H1 (cell line): ENCODE results near the gene FGGY. TPM values are rescaled to one million over a fixed set of nuclear protein-coding genes. Genes with fewer than 3 reads are reported as not detected.

Experiments used
- CTCF ChIA-PET: fragments of 300-600 bp; sonication (Branson Sonifier 250); formaldehyde crosslinking; loops from one replicate; lab custom pipeline; 2021; ENCODE audit not compliant: partially characterized antibody; lab: Charles Lee
- POLR2A ChIA-PET: fragments of 300-600 bp; sonication (Branson Sonifier 250); formaldehyde crosslinking; loops from one replicate; lab custom pipeline; 2021; ENCODE audit warnings: inconsistent platforms; ENCODE audit not compliant: partially characterized antibody; lab: Charles Lee
- DNase-seq, 2 experiments: peaks; one replicate each; pipeline versions ENCODE4 v3.0.0 to v3.0.0-alpha.2; 2010 to 2022; ENCODE audit warnings: low spot score in 2 of 2, low read depth in 1 of 2, mixed read lengths in 1 of 2
- FAIRE-seq: peaks from 2 replicates; lab custom pipeline; 2011; peaks lifted over from hg19 to GRCh38; lab: Jason Lieb, UNC
- H2AFZ ChIP-seq: 2 replicates; pipeline ENCODE4 v1.8.1; 2012; ENCODE audit warnings: low read length, inconsistent platforms
- H2AK5ac ChIP-seq: 2 replicates; pipeline ENCODE4 v1.6.1; 2013; ENCODE audit warnings: low read depth, low read length
- H2BK120ac ChIP-seq: replicated peaks from 2 replicates; pipeline ENCODE3; 2013; ENCODE audit warnings: low read depth, low read length, inconsistent platforms
- H2BK12ac ChIP-seq: 2 replicates; pipeline ENCODE4 v1.6.1; 2013; ENCODE audit warnings: low read depth, low read length
- H2BK15ac ChIP-seq: 2 replicates; pipeline ENCODE4 v1.6.1; 2013; ENCODE audit warnings: low read length
- H2BK20ac ChIP-seq: 2 replicates; pipeline ENCODE4 v1.6.1; 2013; ENCODE audit warnings: low read length
- H2BK5ac ChIP-seq: 2 replicates; pipeline ENCODE4 v1.6.1; 2013; ENCODE audit warnings: low read depth, low read length
- H3K14ac ChIP-seq: 2 replicates; pipeline ENCODE4 v1.6.1; 2013; ENCODE audit warnings: inconsistent platforms; ENCODE audit not compliant: insufficient read length
- H3K18ac ChIP-seq: 2 replicates; pipeline ENCODE4 v1.6.1; 2013; ENCODE audit warnings: low read length; ENCODE audit errors: extremely low read depth
- H3K23ac ChIP-seq: 2 replicates; pipeline ENCODE4 v1.6.1; 2013; ENCODE audit warnings: inconsistent platforms; ENCODE audit not compliant: insufficient read length
- H3K23me2 ChIP-seq: 2 replicates; pipeline ENCODE4 v1.6.1; 2013; ENCODE audit warnings: low read depth, low read length
- H3K27ac ChIP-seq: 2 replicates; pipeline ENCODE4 v1.6.1; 2011; ENCODE audit warnings: low read depth, low read length, inconsistent platforms
- H3K27me3 ChIP-seq, 4 experiments: replicated peaks in 1 of 4; 1 replicate in 1 of 4; 2 replicates in 3 of 4; pipeline versions ENCODE4 v1.6.1 to v1.8.1; 2011 to 2013; ENCODE audit warnings: low read length in 3 of 4, mild to moderate bottlenecking in 3 of 4, inconsistent platforms in 2 of 4, mixed read lengths in 2 of 4, moderate library complexity in 1 of 4; ENCODE audit not compliant: control insufficient read depth in 3 of 4, insufficient read depth in 3 of 4; ENCODE audit errors: extremely low read depth in 1 of 4
- H3K36me3 ChIP-seq, 4 experiments: 2 replicates each; pipeline versions ENCODE4 v1.6.1 to v1.8.1; 2011 to 2013; ENCODE audit warnings: mild to moderate bottlenecking in 4 of 4, low read length in 3 of 4, moderate library complexity in 2 of 4, control low read depth in 1 of 4, inconsistent platforms in 1 of 4; ENCODE audit not compliant: insufficient read depth in 4 of 4, control insufficient read depth in 2 of 4
- H3K4ac ChIP-seq: replicated peaks from 2 replicates; pipeline ENCODE3; 2013; ENCODE audit warnings: low read length, low read depth, mixed read lengths, inconsistent platforms; ENCODE audit not compliant: insufficient read length
- H3K4me1 ChIP-seq, 4 experiments: replicated peaks in 1 of 4; 1 replicate in 1 of 4; 2 replicates in 3 of 4; pipeline versions ENCODE4 v1.6.1 to v1.8.1; 2011 to 2013; ENCODE audit warnings: low read length in 3 of 4, inconsistent platforms in 2 of 4, mixed read lengths in 1 of 4; ENCODE audit not compliant: insufficient read depth in 4 of 4, control insufficient read depth in 3 of 4
- H3K4me2 ChIP-seq, 2 experiments: 2 replicates each; pipeline versions ENCODE4 v1.6.1 to v1.8.1; 2011 to 2013; ENCODE audit warnings: low read depth in 2 of 2, low read length in 2 of 2, control low read depth in 1 of 2, inconsistent platforms in 1 of 2, mild to moderate bottlenecking in 1 of 2; ENCODE audit not compliant: insufficient read depth in 1 of 2
- H3K4me3 ChIP-seq, 4 experiments: fragments of 200-600, 300-600 bp in 1 of 4; sonication (generic), shearing (Covaris generic), sonication (Bioruptor Twin) in 1 of 4; 2 replicates each; pipeline versions ENCODE4 v1.5.1 to v1.8.1; 2011 to 2016; ENCODE audit warnings: low read length in 4 of 4, low read depth in 3 of 4, control low read depth in 2 of 4, inconsistent platforms in 2 of 4, mild to moderate bottlenecking in 2 of 4, mixed read lengths in 1 of 4, moderate library complexity in 1 of 4; ENCODE audit not compliant: insufficient read depth in 2 of 4; ENCODE audit errors: extremely low read depth in 1 of 4
- H3K56ac ChIP-seq: replicated peaks from 2 replicates; pipeline ENCODE3; 2013; ENCODE audit warnings: low read depth, mild to moderate bottlenecking, mixed read lengths, low read length, inconsistent platforms; ENCODE audit not compliant: insufficient read length
- H3K79me1 ChIP-seq: 2 replicates; pipeline ENCODE4 v1.6.1; 2013; ENCODE audit warnings: low read depth, low read length, control low read depth
- H3K79me2 ChIP-seq, 2 experiments: 2 replicates each; pipeline versions ENCODE4 v1.6.1 to v1.8.1; 2012 to 2013; ENCODE audit warnings: low read length in 2 of 2, mild to moderate bottlenecking in 2 of 2, inconsistent platforms in 1 of 2; ENCODE audit not compliant: insufficient read depth in 2 of 2, control insufficient read depth in 1 of 2
- H3K9ac ChIP-seq, 4 experiments: replicated peaks in 1 of 4; 1 replicate in 1 of 4; 2 replicates in 3 of 4; pipeline versions ENCODE4 v1.6.1 to v1.8.1; 2011 to 2013; ENCODE audit warnings: low read depth in 3 of 4, low read length in 3 of 4, control low read depth in 2 of 4, mild to moderate bottlenecking in 2 of 4, moderate library complexity in 2 of 4, inconsistent platforms in 1 of 4; ENCODE audit errors: extremely low read depth in 1 of 4
- H3K9me3 ChIP-seq, 2 experiments: 2 replicates each; pipeline versions ENCODE4 v1.6.1 to v1.8.1; 2012 to 2013; ENCODE audit warnings: mild to moderate bottlenecking in 2 of 2, moderate library complexity in 2 of 2, control low read depth in 1 of 2, inconsistent platforms in 1 of 2, low read depth in 1 of 2, low read length in 1 of 2, mixed read lengths in 1 of 2; ENCODE audit not compliant: insufficient read depth in 2 of 2
- H4K20me1 ChIP-seq, 2 experiments: replicated peaks in 1 of 2; 2 replicates each; pipeline versions ENCODE3 to v1.8.1; 2011 to 2013; ENCODE audit warnings: inconsistent platforms in 2 of 2, low read length in 2 of 2, mild to moderate bottlenecking in 1 of 2; ENCODE audit not compliant: insufficient read depth in 2 of 2, control insufficient read depth in 1 of 2
- H4K5ac ChIP-seq: 2 replicates; pipeline ENCODE4 v1.6.1; 2013; ENCODE audit warnings: low read length, low read depth, mixed read lengths, inconsistent platforms; ENCODE audit not compliant: insufficient read length
- H4K8ac ChIP-seq: 2 replicates; pipeline ENCODE4 v1.8.0; 2013; ENCODE audit warnings: mild to moderate bottlenecking, moderate library complexity, low read length, inconsistent platforms; ENCODE audit not compliant: insufficient read depth; ENCODE audit errors: extremely low read depth
- H4K91ac ChIP-seq: replicated peaks from 2 replicates; pipeline ENCODE3; 2013; ENCODE audit warnings: low read length, mixed read lengths, inconsistent platforms; ENCODE audit not compliant: insufficient read length
- ASH2L ChIP-seq: fragments of 200-600, 300-600 bp; sonication (generic); IDR thresholded peaks from one replicate; pipeline ENCODE4 v1.7.1; 2017; ENCODE audit warnings: low read length
- CEBPB ChIP-seq: IDR thresholded peaks from 2 replicates; pipeline ENCODE4 v1.6.1; 2012; ENCODE audit warnings: low read depth, low read length
- EP300 ChIP-seq, 2 experiments: IDR thresholded peaks; 1 replicate in 1 of 2; 2 replicates in 1 of 2; pipeline ENCODE4 v1.6.1; 2011 to 2012; ENCODE audit warnings: low read depth in 2 of 2, low read length in 2 of 2, mild to moderate bottlenecking in 2 of 2, borderline replicate concordance in 1 of 2, inconsistent platforms in 1 of 2, moderate library complexity in 1 of 2
- GTF2F1 ChIP-seq: IDR thresholded peaks from 2 replicates; pipeline ENCODE4 v1.6.1; 2012; ENCODE audit warnings: low read depth, low read length, improper control_type of control experiment, borderline replicate concordance
- JUND ChIP-seq: IDR thresholded peaks from 2 replicates; pipeline ENCODE4 v1.6.1; 2011; ENCODE audit warnings: mild to moderate bottlenecking, improper control_type of control experiment, low read length
- KDM5A ChIP-seq: fragments of 200-600 bp; IDR thresholded peaks from 2 replicates; pipeline ENCODE4 v1.7.1; 2012; ENCODE audit warnings: mild to moderate bottlenecking, low read length, inconsistent platforms, mixed read lengths
- NANOG ChIP-seq: IDR thresholded peaks from 2 replicates; pipeline ENCODE4 v1.6.1; 2011; ENCODE audit warnings: low read length, low read depth, mild to moderate bottlenecking, inconsistent platforms; ENCODE audit not compliant: insufficient read depth, poor library complexity, severe bottlenecking
- PHF8 ChIP-seq: fragments of 200-600 bp; sonication (generic); conservative IDR thresholded peaks from 2 replicates; pipeline ENCODE4 v1.7.1; 2012; ENCODE audit warnings: low read depth, mild to moderate bottlenecking, inconsistent platforms, low read length, moderate library complexity
- POLR2A ChIP-seq, 2 experiments: IDR thresholded peaks; 1 replicate in 1 of 2; 2 replicates in 1 of 2; pipeline ENCODE4 v1.6.1; 2011; ENCODE audit warnings: low read depth in 2 of 2, low read length in 2 of 2, mild to moderate bottlenecking in 2 of 2; ENCODE audit errors: control extremely low read depth in 1 of 2
- RAD21 ChIP-seq, 2 experiments: IDR thresholded peaks in 1 of 2; conservative IDR thresholded peaks in 1 of 2; 2 replicates each; pipeline ENCODE4 v1.6.1; 2011; ENCODE audit warnings: low read depth in 2 of 2, low read length in 2 of 2, improper control_type of control experiment in 1 of 2, inconsistent platforms in 1 of 2, mild to moderate bottlenecking in 1 of 2, moderate library complexity in 1 of 2
- RFX5 ChIP-seq: IDR thresholded peaks from 2 replicates; pipeline ENCODE4 v1.6.1; 2011; ENCODE audit warnings: low read depth, low read length, improper control_type of control experiment, borderline replicate concordance
- SAP30 ChIP-seq: fragments of 300-600 bp; sonication (generic); IDR thresholded peaks from 2 replicates; pipeline ENCODE4 v1.7.1; 2012; ENCODE audit warnings: low read length, moderate library complexity, mild to moderate bottlenecking, inconsistent platforms; ENCODE audit not compliant: insufficient read depth, insufficient replicate concordance
- SRF ChIP-seq: IDR thresholded peaks from 2 replicates; pipeline ENCODE4 v1.6.1; 2011; ENCODE audit warnings: mild to moderate bottlenecking, low read depth, low read length, moderate library complexity
- TCF12 ChIP-seq: IDR thresholded peaks from 2 replicates; pipeline ENCODE4 v1.6.1; 2011; ENCODE audit warnings: low read depth, mild to moderate bottlenecking, low read length
- ZNF274 ChIP-seq: IDR thresholded peaks from 2 replicates; pipeline ENCODE4 v1.7.0; 2012; ENCODE audit warnings: low read length, borderline replicate concordance; ENCODE audit errors: extremely low read depth
- WGBS, 2 experiments: shearing (Covaris generic) in 1 of 2; methylation state at CpG; one replicate each; pipeline versions ENCODE4 v1.1.6 to v1.1.7; 2013 to 2015; ENCODE audit warnings: low lambda C conversion rate in 2 of 2, mixed read lengths in 2 of 2, inconsistent platforms in 1 of 2, low coverage in 1 of 2, missing lambda C conversion rate in 1 of 2; ENCODE audit not compliant: insufficient replicate concordance in 2 of 2, insufficient coverage in 1 of 2, insufficient read length in 1 of 2; ENCODE audit errors: extremely low coverage in 1 of 2, missing lambda C conversion rate in 1 of 2; 5-methylcytosine and 5-hydroxymethylcytosine counted together
- polyA plus RNA-seq, 7 experiments: library from polyadenylated mRNA; depleted of rRNA in 3 of 7; stranded (reverse) in 5 of 7; unstranded in 2 of 7; fragments of >200 nt in 5 of 7; fragments of 200-250 nt in 2 of 7; gene quantifications; 1 replicate in 5 of 7; 2 replicates in 1 of 7; 4 replicates in 1 of 7; pipeline versions ENCODE4 v1.2.1 to v1.2.3, GENCODE V29; 2011 to 2013; ENCODE audit warnings: missing spikeins in 2 of 7, mixed read lengths in 2 of 7
- total RNA-seq: library from RNA; stranded (reverse); fragmentation: NEBNext Ultra II Directional; extraction: Animal tissue kit (Norgen Biotek cat#: 25700); gene quantifications from 2 replicates; pipeline ENCODE4 v1.2.1, GENCODE V29; 2021

Gene FGGY
- total and polyA plus RNA-seq, 2 of the 8 experiments (the other 6 are each of a cell fraction or from before 2014, with no cell fraction given): 10.3 to 12.5 TPM

GRCh38 chr1:59596956-59597355 lies 300.1 kb downstream of the FGGY start:
- H3K23ac ChIP-seq: no peak overlapping the region
- no peak overlapping the region for H3K4me2 ChIP-seq
- H3K56ac ChIP-seq: no peak overlapping the region
- H4K8ac ChIP-seq: no peak overlapping the region
- ChIA-PET CTCF (interaction anchor here (0.8 kb wide), 1 partner anchor 18 kb away, joined by 3 read pairs; no protein-coding TSS in a partner anchor), POLR2A (interaction anchor here (0.6 kb wide), 1 partner anchor 200 kb away, joined by 3 read pairs; no protein-coding TSS in a partner anchor)
- H3K9me3 ChIP-seq: no peaks in the 10 kb centered on the region
- no peak overlapping the region for H4K5ac ChIP-seq
- H3K18ac ChIP-seq: no peak overlapping the region
- no peaks in the 10 kb centered on the region for H3K79me1 ChIP-seq
- H2BK20ac ChIP-seq: no peak overlapping the region
- H3K9ac ChIP-seq: no peak overlapping the region
- no peaks in the 10 kb centered on the region for H3K79me2 ChIP-seq
- no peak overlapping the region for H3K4ac ChIP-seq
- H2BK15ac ChIP-seq: no peak overlapping the region
- H3K27ac ChIP-seq: no peak overlapping the region
- no peaks in the 10 kb centered on the region for H3K23me2 ChIP-seq
- H4K91ac ChIP-seq: no peak overlapping the region
- H3K4me1 ChIP-seq: peaks cover 0 to 3% (median 0%) of the 10 kb centered on the region in 4 experiments; a peak in 1 of 7 replicates
- H3K4me3 ChIP-seq: no peak overlapping the region
- H2AK5ac ChIP-seq: no peak overlapping the region
- 100% methylated on average over 1 of the region's 1 CpG; no CpG with 5 or more reads in 1 of the 2 experiments for WGBS, 2 experiments
- H3K36me3 ChIP-seq: no peaks in the 10 kb centered on the region
- no peak for FAIRE-seq
- H2BK120ac ChIP-seq: no peak overlapping the region
- DNase-seq: no peak
- H3K14ac ChIP-seq: no peak overlapping the region
- no peak overlapping the region for H2AFZ ChIP-seq
- H4K20me1 ChIP-seq: no peaks in the 10 kb centered on the region
- H2BK5ac ChIP-seq: no peak overlapping the region
- no peak overlapping the region for H2BK12ac ChIP-seq
- H3K27me3 ChIP-seq: no peaks in the 10 kb centered on the region
- TF ChIP-seq RAD21 (IDR thresholded peaks at IDR 0.05 in 1 of 2, conservative IDR thresholded peaks at IDR 0.05 in 1 of 2; ENCODE audit: low read depth in 2 of 2, low read length in 2 of 2) (no peak), ZNF274 (no peak), PHF8 (no peak), KDM5A (no peak), SAP30 (no peak), RFX5 (no peak), JUND (no peak), POLR2A (IDR thresholded peaks at IDR 0.05; ENCODE audit: control extremely low read depth in 1 of 2, low read depth in 2 of 2, low read length in 2 of 2) (no peak), SRF (no peak), EP300 (IDR thresholded peaks at IDR 0.05; ENCODE audit: borderline replicate concordance in 1 of 2, low read depth in 2 of 2, low read length in 2 of 2) (no peak), TCF12 (no peak), NANOG (no peak), CEBPB (no peak), ASH2L (no peak), GTF2F1 (no peak)
